Upper lobe of left lung (tissue), 4 donors: Measurements from ENCODE around the gene SLC4A4.

ENCODE experiments used
- CTCF ChIP-seq, 6 experiments: fragments of 450-650 bp in 4 of 6; fragments of 200-600 bp in 2 of 6; sonication (generic) in 2 of 6; IDR thresholded peaks; one replicate each; pipeline ENCODE4 v1.5.1; 2016 to 2019; ENCODE audit warnings: antibody characterized with exemption in 6 of 6
- EP300 ChIP-seq, 4 donors: sonication (generic); formaldehyde crosslinking; IDR thresholded peaks; one replicate each; pipeline ENCODE4 v1.5.1; 2017; ENCODE audit warnings: antibody characterized with exemption in 4 of 4, control low read depth in 2 of 4
- POLR2A ChIP-seq, 4 donors: fragments of 450-650 bp; IDR thresholded peaks; one replicate each; pipeline ENCODE4 v1.5.1; 2016 to 2017; ENCODE audit warnings: antibody characterized with exemption in 4 of 4, mild to moderate bottlenecking in 2 of 4

GRCh38 chr4:71338846-71339593 lies at the start of gene SLC4A4:
- TF ChIP-seq CTCF (IDR thresholded peaks at IDR 0.05): no peak
- no peak for TF ChIP-seq POLR2A (IDR thresholded peaks at IDR 0.05)
- TF ChIP-seq EP300 (IDR thresholded peaks at IDR 0.05): no peak
